Spleen (tissue), 7 donors: ENCODE results near the gene PPP6R3.

Experiments used
- POLR2A ChIP-seq, 3 donors: fragments of 450-650 bp; IDR thresholded peaks; one replicate each; pipeline ENCODE4 v1.5.1; 2017; ENCODE audit warnings: antibody characterized with exemption in 3 of 3, mild to moderate bottlenecking in 1 of 3
- POLR2AphosphoS5 ChIP-seq, 3 donors: sonication (generic); formaldehyde crosslinking; IDR thresholded peaks; one replicate each; pipeline ENCODE4 v1.5.1; 2017; ENCODE audit warnings: antibody characterized with exemption in 3 of 3
- TF ChIP-seq, protein P1 (sequence below), 11 experiments: fragments of 200-600 bp in 7 of 11; fragments of 450-650 bp in 4 of 11; sonication (generic) in 4 of 11; IDR thresholded peaks in 8 of 11; conservative IDR thresholded peaks in 3 of 11; 1 replicate in 7 of 11; 2 replicates in 4 of 11; pipeline versions ENCODE4 v1.4.0 to v1.8.0; 2016 to 2021; ENCODE audit warnings: antibody characterized with exemption in 11 of 11, inconsistent platforms in 4 of 11, mild to moderate bottlenecking in 1 of 11
- donor health status: DM: no; HTN: no; CAD: no; lungs with moderate emphysema.
- donor health status: DM: no; HTN: no; CAD: no.
- donor health status: DM: no; HTN: no; CAD: no.

- TF ChIP-seq, protein P1, sequence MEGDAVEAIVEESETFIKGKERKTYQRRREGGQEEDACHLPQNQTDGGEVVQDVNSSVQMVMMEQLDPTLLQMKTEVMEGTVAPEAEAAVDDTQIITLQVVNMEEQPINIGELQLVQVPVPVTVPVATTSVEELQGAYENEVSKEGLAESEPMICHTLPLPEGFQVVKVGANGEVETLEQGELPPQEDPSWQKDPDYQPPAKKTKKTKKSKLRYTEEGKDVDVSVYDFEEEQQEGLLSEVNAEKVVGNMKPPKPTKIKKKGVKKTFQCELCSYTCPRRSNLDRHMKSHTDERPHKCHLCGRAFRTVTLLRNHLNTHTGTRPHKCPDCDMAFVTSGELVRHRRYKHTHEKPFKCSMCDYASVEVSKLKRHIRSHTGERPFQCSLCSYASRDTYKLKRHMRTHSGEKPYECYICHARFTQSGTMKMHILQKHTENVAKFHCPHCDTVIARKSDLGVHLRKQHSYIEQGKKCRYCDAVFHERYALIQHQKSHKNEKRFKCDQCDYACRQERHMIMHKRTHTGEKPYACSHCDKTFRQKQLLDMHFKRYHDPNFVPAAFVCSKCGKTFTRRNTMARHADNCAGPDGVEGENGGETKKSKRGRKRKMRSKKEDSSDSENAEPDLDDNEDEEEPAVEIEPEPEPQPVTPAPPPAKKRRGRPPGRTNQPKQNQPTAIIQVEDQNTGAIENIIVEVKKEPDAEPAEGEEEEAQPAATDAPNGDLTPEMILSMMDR (IDR thresholded peaks at IDR 0.05 in 8 of 11, conservative IDR thresholded peaks at IDR 0.05 in 3 of 11), result no peak
- no peak for TF ChIP-seq POLR2A (IDR thresholded peaks at IDR 0.05)
- peak in 1 of 3 donors; percentile 14 for TF ChIP-seq POLR2AphosphoS5 (IDR thresholded peaks at IDR 0.05)
These were observed 47.7 kb upstream of the PPP6R3 start for GRCh38 chr11:68412593-68413475.
